Neural cell (in vitro differentiated cells): ENCODE results near the gene SLC24A3. TPM values are rescaled to one million over a fixed set of nuclear protein-coding genes. Genes with fewer than 3 reads are reported as not detected.

Experiments
- H2AFZ ChIP-seq: fragments of 200-600, 300-800 bp; sonication (generic), shearing (Covaris generic); 2 replicates; pipeline ENCODE4 v1.6.0; 2014; ENCODE audit warnings: low read depth, mild to moderate bottlenecking, antibody characterized with exemption, low read length, moderate library complexity
- H3F3A ChIP-seq: fragments of 200-600 bp; shearing (Covaris generic); 2 replicates; pipeline ENCODE4 v1.6.1; 2016; ENCODE audit warnings: mild to moderate bottlenecking, moderate library complexity, mixed read lengths, antibody characterized with exemption, low read length; ENCODE audit not compliant: insufficient read depth, poor library complexity, severe bottlenecking
- H3K27ac ChIP-seq: fragments of 200-600, 300-800 bp; sonication (generic), shearing (Covaris generic); 2 replicates; pipeline ENCODE4 v1.5.1; 2014; ENCODE audit warnings: mild to moderate bottlenecking, low read length, moderate library complexity
- H3K27me3 ChIP-seq: fragments of 300-800, 200-600 bp; sonication (generic), shearing (Covaris generic); 2 replicates; pipeline ENCODE4 v1.6.0; 2014; ENCODE audit warnings: mild to moderate bottlenecking, low read depth, low read length, moderate library complexity; ENCODE audit not compliant: insufficient read depth
- H3K36me3 ChIP-seq: fragments of 300-800, 200-600 bp; sonication (generic), shearing (Covaris generic); 2 replicates; pipeline ENCODE4 v1.5.1; 2014; ENCODE audit warnings: mild to moderate bottlenecking, antibody characterized with exemption, low read length, moderate library complexity; ENCODE audit not compliant: insufficient read depth
- H3K4me2 ChIP-seq: fragments of 300-800, 200-600 bp; sonication (generic), shearing (Covaris generic); 2 replicates; pipeline ENCODE4 v1.6.0; 2014; ENCODE audit warnings: mild to moderate bottlenecking, low read length
- H3K4me3 ChIP-seq: fragments of 300-800, 200-600 bp; sonication (generic), shearing (Covaris generic); 2 replicates; pipeline ENCODE4 v1.5.1; 2014; ENCODE audit warnings: mild to moderate bottlenecking, low read length, moderate library complexity
- H3K79me2 ChIP-seq: fragments of 200-600 bp; shearing (Covaris generic); replicated peaks from 2 replicates; pipeline ENCODE4 v1.6.0; 2014; ENCODE audit warnings: mild to moderate bottlenecking, low read length, moderate library complexity; ENCODE audit not compliant: insufficient read depth
- H3K9ac ChIP-seq: fragments of 300-800, 200-600 bp; sonication (generic), shearing (Covaris generic); 2 replicates; pipeline ENCODE4 v1.6.1; 2016; ENCODE audit warnings: mild to moderate bottlenecking, low read length, mixed read lengths
- H3K9me2 ChIP-seq: fragments of 200-600 bp; shearing (Covaris generic); 2 replicates; pipeline ENCODE4 v1.6.1; 2016; ENCODE audit warnings: mild to moderate bottlenecking, low read length, mixed read lengths; ENCODE audit not compliant: insufficient read depth
- H3K9me3 ChIP-seq: fragments of 200-600, 300-800 bp; sonication (generic), shearing (Covaris generic); 2 replicates; pipeline ENCODE4 v1.6.1; 2016; ENCODE audit warnings: mild to moderate bottlenecking, mixed run types, low read length, moderate library complexity, mixed read lengths
- H4K20me1 ChIP-seq: fragments of 200-600 bp; shearing (Covaris generic); 2 replicates; pipeline ENCODE4 v1.6.1; 2016; ENCODE audit warnings: mild to moderate bottlenecking, mixed run types; ENCODE audit not compliant: insufficient read depth
- CTCF ChIP-seq: fragments of 450-650 bp; IDR thresholded peaks from 2 replicates; pipeline ENCODE4 v1.5.1; 2014; ENCODE audit warnings: antibody characterized with exemption, mild to moderate bottlenecking, moderate library complexity; ENCODE audit not compliant: poor library complexity, severe bottlenecking
- EP300 ChIP-seq: fragments of 450-650 bp; conservative IDR thresholded peaks from 2 replicates; pipeline ENCODE4 v1.6.1; 2014; ENCODE audit warnings: antibody characterized with exemption, mild to moderate bottlenecking, moderate library complexity; ENCODE audit not compliant: poor library complexity, severe bottlenecking
- EZH2 ChIP-seq: fragments of 200-600, 300-800 bp; shearing (Covaris generic), sonication (generic); IDR thresholded peaks from 2 replicates; pipeline ENCODE4 v1.6.1; 2014; ENCODE audit warnings: antibody characterized with exemption, low read length, borderline replicate concordance, mild to moderate bottlenecking; ENCODE audit not compliant: insufficient read depth, poor library complexity, severe bottlenecking
- MXI1 ChIP-seq: fragments of 450-650 bp; conservative IDR thresholded peaks from 2 replicates; pipeline ENCODE4 v1.6.1; 2014; ENCODE audit warnings: antibody characterized with exemption, mild to moderate bottlenecking; ENCODE audit not compliant: poor library complexity, severe bottlenecking
- POLR2AphosphoS5 ChIP-seq: IDR thresholded peaks from 2 replicates; pipeline ENCODE4 v1.6.1; 2012
- RAD21 ChIP-seq: fragments of 450-650 bp; conservative IDR thresholded peaks from 2 replicates; pipeline ENCODE4 v1.6.1; 2014; ENCODE audit warnings: antibody characterized with exemption, mild to moderate bottlenecking, moderate library complexity
- REST ChIP-seq: IDR thresholded peaks from 2 replicates; pipeline ENCODE4 v1.6.1; 2012; ENCODE audit warnings: borderline replicate concordance
- SMC3 ChIP-seq: fragments of 450-650 bp; conservative IDR thresholded peaks from 2 replicates; pipeline ENCODE4 v1.6.1; 2014; ENCODE audit warnings: antibody characterized with exemption, mild to moderate bottlenecking, moderate library complexity; ENCODE audit not compliant: poor library complexity
- TAF1 ChIP-seq: IDR thresholded peaks from 2 replicates; pipeline ENCODE4 v1.6.1; 2012; ENCODE audit warnings: low read depth
- polyA plus RNA-seq: library from polyadenylated mRNA; depleted of rRNA; stranded (reverse); fragments of >200 nt; gene quantifications from 2 replicates; pipeline ENCODE4 v1.2.3, GENCODE V29; 2014

Gene SLC24A3
- polyA plus RNA-seq, 1 donor from 2014 or later = 6.5 TPM

- Histone ChIP-seq H3K4me2 (no peak overlapping the region), H3F3A (no peaks in the 10 kb centered on the region), H2AFZ (no peak overlapping the region), H3K9me2 (no peaks in the 10 kb centered on the region), H3K27me3 (no peaks in the 10 kb centered on the region), H4K20me1 (no peaks in the 10 kb centered on the region), H3K79me2 (no peaks in the 10 kb centered on the region), H3K9ac (no peak overlapping the region), H3K4me3 (no peak overlapping the region), H3K27ac (no peak overlapping the region), H3K36me3 (no peaks in the 10 kb centered on the region), H3K9me3 (no peaks in the 10 kb centered on the region)
- TF ChIP-seq POLR2AphosphoS5 (no peak), MXI1 (no peak), EP300 (no peak), RAD21 (no peak), CTCF (no peak), SMC3 (no peak), REST (no peak), TAF1 (no peak), EZH2 (no peak)
Measured at GRCh38 chr20:19712721-19713260, 500.3 kb downstream of the SLC24A3 start.

- no peaks in the 10 kb centered on the region for H3K9me3 ChIP-seq
- H3K27ac ChIP-seq = no peak overlapping the region
- H3K36me3 ChIP-seq = no peaks in the 10 kb centered on the region
- no peaks in the 10 kb centered on the region for H3F3A ChIP-seq
- no peaks in the 10 kb centered on the region for H3K79me2 ChIP-seq
- no peak overlapping the region for H3K4me2 ChIP-seq
- no peak for TF ChIP-seq EP300
- TF ChIP-seq REST = no peak
- H2AFZ ChIP-seq = no peak overlapping the region
- no peaks in the 10 kb centered on the region for H3K27me3 ChIP-seq
- no peaks in the 10 kb centered on the region for H4K20me1 ChIP-seq
- H3K4me3 ChIP-seq = no peak overlapping the region
- H3K9ac ChIP-seq = no peak overlapping the region
- no peaks in the 10 kb centered on the region for H3K9me2 ChIP-seq
Measured at GRCh38 chr20:19713822-19714578, 501.6 kb downstream of the SLC24A3 start.
